Activated gamma-delta T cell (primary cell): ENCODE measurements around the gene RTL1.

Source experiments
- DNase-seq: peaks from one replicate; lab custom pipeline; 2025; lab: John Stamatoyannopoulos, UW

Gene RTL1

GRCh38 chr14:100882026-100882967 lies 21.2 kb downstream of the RTL1 start:
- no peak for DNase-seq

- DNase-seq: no peak
Observed at GRCh38 chr14:100881211-100882025, 22.1 kb downstream of the RTL1 start.

GRCh38 chr14:100880271-100881101 lies 23.0 kb downstream of the RTL1 start:
- no peak for DNase-seq

- DNase-seq: no peak
Observed at GRCh38 chr14:100879782-100880181, 23.7 kb downstream of the RTL1 start.

GRCh38 chr14:100879194-100879593 lies 24.3 kb downstream of the RTL1 start:
- DNase-seq: no peak

- DNase-seq: no peak
Observed at GRCh38 chr14:100878271-100879146, 25.0 kb downstream of the RTL1 start.

- DNase-seq: no peak
Observed at GRCh38 chr14:100875861-100876590, 27.5 kb downstream of the RTL1 start.

- no peak for DNase-seq
Observed at GRCh38 chr14:100875126-100875525, 28.4 kb downstream of the RTL1 start.

- DNase-seq: no peak
Observed at GRCh38 chr14:100874411-100875091, 29.0 kb downstream of the RTL1 start.

GRCh38 chr14:100874051-100874410 lies 29.5 kb downstream of the RTL1 start:
- DNase-seq: no peak

- DNase-seq: no peak
Observed at GRCh38 chr14:100873096-100873482, 30.4 kb downstream of the RTL1 start.

GRCh38 chr14:100872259-100873095 lies 31.0 kb downstream of the RTL1 start:
- no peak for DNase-seq

- no peak for DNase-seq
Observed at GRCh38 chr14:100871234-100872186, 32.0 kb downstream of the RTL1 start.

GRCh38 chr14:100868621-100869370 lies 34.7 kb downstream of the RTL1 start:
- no peak for DNase-seq

- no peak for DNase-seq
Observed at GRCh38 chr14:100867631-100868315, 35.7 kb downstream of the RTL1 start.
